Stimulated activated naive CD8-positive, alpha-beta T cell treated with anti-CD3 and anti-CD28 coated beads, Interleukin-15, Interleukin-2, amounts not matched to agents 100 ng/mL and 50 ng/mL, for 24 hours (primary cell): ENCODE results near the gene CHN2.

Experiments used
- H3K27ac Mint-ChIP-seq: one replicate; pipeline ENCODE4 v1.8.0; 2021; ENCODE audit warnings: mild to moderate bottlenecking, mixed read lengths
- H3K27me3 Mint-ChIP-seq: one replicate; pipeline ENCODE4 v1.8.0; 2021; ENCODE audit warnings: mixed read lengths
- H3K36me3 Mint-ChIP-seq: one replicate; pipeline ENCODE4 v1.8.0; 2021; ENCODE audit warnings: low read depth, mixed read lengths
- H3K4me1 Mint-ChIP-seq: one replicate; pipeline ENCODE4 v1.8.0; 2021; ENCODE audit warnings: low read depth, mixed read lengths
- H3K4me3 Mint-ChIP-seq: one replicate; pipeline ENCODE4 v1.8.0; 2021; ENCODE audit warnings: mild to moderate bottlenecking, mixed read lengths
- H3K9me3 Mint-ChIP-seq: one replicate; pipeline ENCODE4 v1.8.0; 2021; ENCODE audit warnings: mixed read lengths

The CHN2 gene

GRCh38 chr7:29306319-29306991 lies 111.9 kb downstream of the CHN2 start:
- H3K4me3 Mint-ChIP-seq = no peak overlapping the region
- H3K36me3 Mint-ChIP-seq = no peaks in the 10 kb centered on the region
- no peaks in the 10 kb centered on the region for H3K27me3 Mint-ChIP-seq
- H3K4me1 Mint-ChIP-seq = no peaks in the 10 kb centered on the region
- peaks cover 8% of the 10 kb centered on the region for H3K9me3 Mint-ChIP-seq
- H3K27ac Mint-ChIP-seq = no peak overlapping the region

DNA sequence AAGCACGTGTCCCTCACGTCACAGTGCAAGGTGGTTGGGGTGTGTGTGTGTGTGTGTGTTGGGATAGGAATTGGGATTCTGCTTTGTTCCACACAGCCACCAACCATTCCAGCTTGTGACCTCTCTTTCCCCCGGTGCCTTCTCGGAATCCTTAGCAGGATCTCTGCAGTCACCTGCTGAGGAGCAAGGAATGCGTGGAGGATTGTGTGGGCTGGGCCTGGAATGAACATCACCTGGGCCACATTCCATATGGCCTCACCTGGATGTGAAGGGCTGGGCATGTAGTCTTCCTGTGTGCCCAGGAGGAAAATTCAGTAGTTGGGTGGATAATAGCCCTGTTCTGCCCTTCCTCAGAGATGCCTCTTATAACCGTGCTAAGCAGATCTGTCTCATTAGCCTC lies 113.8 kb downstream of the CHN2 start:
- H3K9me3 Mint-ChIP-seq = peaks cover 8% of the 10 kb centered on the region
- no peak overlapping the region for H3K4me3 Mint-ChIP-seq
- no peak overlapping the region for H3K27ac Mint-ChIP-seq
- H3K36me3 Mint-ChIP-seq = no peaks in the 10 kb centered on the region
- no peaks in the 10 kb centered on the region for H3K27me3 Mint-ChIP-seq
- H3K4me1 Mint-ChIP-seq = no peaks in the 10 kb centered on the region

DNA sequence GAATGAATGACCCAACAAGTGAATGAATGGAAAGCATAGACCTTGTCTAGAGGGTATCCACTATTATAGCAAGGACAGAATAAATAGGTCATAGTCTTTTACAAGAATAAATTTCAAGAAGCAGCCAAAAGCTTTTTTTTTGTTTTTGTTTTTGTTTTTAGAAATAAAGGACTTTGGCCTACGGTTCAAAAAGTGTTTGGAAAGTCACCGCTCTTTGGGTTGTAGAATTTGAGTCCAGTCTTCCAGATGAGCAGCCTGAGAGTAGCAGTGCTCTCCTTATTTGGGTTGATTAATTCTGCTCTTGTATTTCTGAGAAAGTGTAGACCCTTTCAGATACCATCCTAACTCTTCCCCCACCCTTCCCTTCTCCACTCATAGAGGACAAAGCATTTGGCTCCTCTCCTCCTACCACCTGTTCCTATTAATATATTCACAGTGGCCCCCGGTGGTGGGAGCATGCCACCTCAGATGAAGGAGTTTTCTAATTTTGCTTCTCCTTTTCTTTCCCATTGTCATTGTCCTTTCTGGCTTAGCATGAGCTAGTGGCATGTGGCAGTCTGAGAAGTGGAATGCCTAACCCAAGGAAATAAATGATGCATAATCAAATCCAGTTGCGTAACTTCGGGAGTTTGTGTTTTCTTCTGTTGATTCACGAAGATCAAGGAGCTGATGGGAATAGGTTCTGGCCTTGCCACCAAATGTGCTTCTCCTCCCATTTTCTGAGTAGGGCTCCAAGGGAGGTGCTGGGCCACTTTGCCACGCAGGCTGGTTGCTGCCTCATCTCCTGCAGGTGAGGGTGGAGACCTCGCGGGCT lies 114.7 kb downstream of the CHN2 start:
- Mint-ChIP-seq H3K27me3 (no peaks in the 10 kb centered on the region), H3K4me1 (no peaks in the 10 kb centered on the region), H3K27ac (no peak overlapping the region)

GRCh38 chr7:29310625-29311024 lies 116.0 kb downstream of the CHN2 start:
- Mint-ChIP-seq H3K4me3 (no peak overlapping the region), H3K27ac (no peak overlapping the region), H3K27me3 (no peaks in the 10 kb centered on the region), H3K36me3 (no peaks in the 10 kb centered on the region), H3K9me3 (peaks cover 8% of the 10 kb centered on the region), H3K4me1 (no peaks in the 10 kb centered on the region)

More for the DNA sequence above, 114.7 kb downstream of the CHN2 start:
- Mint-ChIP-seq H3K36me3 (no peaks in the 10 kb centered on the region), H3K9me3 (peaks cover 8% of the 10 kb centered on the region), H3K4me3 (no peak overlapping the region)

DNA sequence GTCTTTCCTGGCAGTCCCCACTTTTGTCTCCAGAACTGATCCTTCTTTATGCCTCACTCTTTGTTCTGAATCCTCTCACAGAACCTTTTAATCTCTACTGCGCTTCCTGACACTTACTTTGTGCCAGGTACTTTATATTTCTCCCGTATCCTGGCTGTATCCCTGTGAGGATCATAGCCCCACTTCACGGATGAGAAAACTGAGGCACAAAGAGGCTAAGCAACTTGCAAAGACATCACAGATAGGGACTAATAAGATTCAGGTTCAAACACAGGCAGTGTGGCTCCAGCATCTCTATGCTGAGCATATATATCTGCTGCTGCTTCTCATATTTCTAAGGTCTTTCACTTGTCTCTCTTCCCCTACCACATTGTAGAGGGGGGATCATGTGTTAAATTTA lies 116.7 kb downstream of the CHN2 start:
- Mint-ChIP-seq H3K4me1 (no peaks in the 10 kb centered on the region), H3K27ac (no peak overlapping the region), H3K36me3 (no peaks in the 10 kb centered on the region), H3K27me3 (no peaks in the 10 kb centered on the region), H3K9me3 (peaks cover 8% of the 10 kb centered on the region), H3K4me3 (no peak overlapping the region)

- H3K4me3 Mint-ChIP-seq = no peak overlapping the region
- H3K36me3 Mint-ChIP-seq = no peaks in the 10 kb centered on the region
- no peaks in the 10 kb centered on the region for H3K4me1 Mint-ChIP-seq
- H3K9me3 Mint-ChIP-seq = peaks cover 3% of the 10 kb centered on the region
- no peak overlapping the region for H3K27ac Mint-ChIP-seq
- H3K27me3 Mint-ChIP-seq = no peaks in the 10 kb centered on the region
These were observed 119.6 kb downstream of the CHN2 start for GRCh38 chr7:29314148-29314547.

GRCh38 chr7:29315122-29315891 lies 120.7 kb downstream of the CHN2 start:
- Mint-ChIP-seq H3K27me3 (no peaks in the 10 kb centered on the region), H3K27ac (no peak overlapping the region), H3K4me3 (no peak overlapping the region), H3K9me3 (no peaks in the 10 kb centered on the region), H3K4me1 (peaks cover 4% of the 10 kb centered on the region), H3K36me3 (no peaks in the 10 kb centered on the region)

GRCh38 chr7:29315892-29316270 lies 121.3 kb downstream of the CHN2 start:
- H3K27ac Mint-ChIP-seq = no peak overlapping the region
- no peak overlapping the region for H3K4me3 Mint-ChIP-seq
- peaks cover 7% of the 10 kb centered on the region for H3K4me1 Mint-ChIP-seq
- no peaks in the 10 kb centered on the region for H3K36me3 Mint-ChIP-seq
- no peaks in the 10 kb centered on the region for H3K27me3 Mint-ChIP-seq
- no peaks in the 10 kb centered on the region for H3K9me3 Mint-ChIP-seq

DNA sequence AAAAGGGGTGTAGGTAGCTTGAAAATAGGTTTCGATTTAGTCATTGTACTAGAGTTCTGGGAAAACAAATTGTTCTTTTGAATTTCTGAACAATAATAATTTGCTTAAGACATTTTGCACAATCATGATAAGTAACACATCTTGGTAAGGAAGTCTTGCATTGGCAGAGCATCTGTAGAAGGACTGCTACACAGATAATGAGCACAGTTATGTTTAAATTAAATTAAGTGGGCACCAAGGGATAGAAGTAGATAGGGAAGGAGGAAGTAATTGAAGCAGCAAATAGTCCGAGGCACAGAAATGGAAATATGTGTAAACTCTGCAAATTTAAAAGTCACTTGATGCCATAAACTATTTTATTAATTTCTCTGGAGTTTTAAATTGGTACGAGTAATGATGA lies 122.4 kb downstream of the CHN2 start:
- Mint-ChIP-seq H3K9me3 (no peaks in the 10 kb centered on the region), H3K4me3 (no peak overlapping the region), H3K4me1 (peaks cover 7% of the 10 kb centered on the region), H3K27ac (no peak overlapping the region), H3K36me3 (no peaks in the 10 kb centered on the region), H3K27me3 (no peaks in the 10 kb centered on the region)

DNA sequence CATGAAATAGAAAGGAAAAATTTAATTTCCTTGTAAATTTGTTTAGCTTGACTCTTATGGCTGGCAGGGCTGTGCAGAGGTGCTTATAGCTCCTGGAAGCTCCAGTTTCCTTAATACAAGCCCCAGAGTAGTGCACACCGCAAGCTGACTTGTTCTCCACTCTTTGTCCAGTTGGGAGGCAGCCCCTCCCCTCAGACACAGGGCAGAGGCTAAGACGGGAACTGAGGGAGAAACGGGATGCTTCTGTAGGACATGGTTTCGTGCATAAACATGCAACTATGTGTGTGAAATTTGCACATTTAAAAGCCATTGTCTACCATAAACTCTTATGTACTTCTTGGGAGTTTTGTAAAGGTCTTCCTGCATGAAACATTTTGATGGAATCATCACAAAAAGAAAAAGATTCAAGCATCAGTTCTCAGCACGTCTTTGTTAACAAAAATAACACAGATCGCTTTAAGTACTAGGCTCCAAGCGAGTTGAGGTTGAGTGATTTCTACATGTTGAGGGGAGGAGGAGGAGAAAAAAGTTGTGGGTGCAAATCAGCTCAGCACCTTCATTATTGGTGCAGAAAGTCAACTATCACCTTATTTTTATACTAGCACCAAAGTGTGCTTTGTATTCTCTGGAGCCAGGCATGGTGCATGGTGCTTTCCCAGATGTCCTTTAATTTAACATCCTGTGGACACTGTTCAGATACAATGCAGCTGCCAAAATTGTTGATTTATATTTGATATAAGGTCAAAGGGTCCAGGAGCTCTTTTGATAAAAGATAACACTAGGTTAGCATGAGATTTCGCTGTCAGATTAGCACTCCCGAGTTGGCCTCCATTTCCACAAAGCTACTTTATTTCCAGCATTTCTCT lies 124.5 kb downstream of the CHN2 start:
- Mint-ChIP-seq H3K36me3 (no peaks in the 10 kb centered on the region), H3K27me3 (no peaks in the 10 kb centered on the region), H3K4me3 (no peak overlapping the region), H3K27ac (no peak overlapping the region), H3K4me1 (peaks cover 7% of the 10 kb centered on the region), H3K9me3 (no peaks in the 10 kb centered on the region)

DNA sequence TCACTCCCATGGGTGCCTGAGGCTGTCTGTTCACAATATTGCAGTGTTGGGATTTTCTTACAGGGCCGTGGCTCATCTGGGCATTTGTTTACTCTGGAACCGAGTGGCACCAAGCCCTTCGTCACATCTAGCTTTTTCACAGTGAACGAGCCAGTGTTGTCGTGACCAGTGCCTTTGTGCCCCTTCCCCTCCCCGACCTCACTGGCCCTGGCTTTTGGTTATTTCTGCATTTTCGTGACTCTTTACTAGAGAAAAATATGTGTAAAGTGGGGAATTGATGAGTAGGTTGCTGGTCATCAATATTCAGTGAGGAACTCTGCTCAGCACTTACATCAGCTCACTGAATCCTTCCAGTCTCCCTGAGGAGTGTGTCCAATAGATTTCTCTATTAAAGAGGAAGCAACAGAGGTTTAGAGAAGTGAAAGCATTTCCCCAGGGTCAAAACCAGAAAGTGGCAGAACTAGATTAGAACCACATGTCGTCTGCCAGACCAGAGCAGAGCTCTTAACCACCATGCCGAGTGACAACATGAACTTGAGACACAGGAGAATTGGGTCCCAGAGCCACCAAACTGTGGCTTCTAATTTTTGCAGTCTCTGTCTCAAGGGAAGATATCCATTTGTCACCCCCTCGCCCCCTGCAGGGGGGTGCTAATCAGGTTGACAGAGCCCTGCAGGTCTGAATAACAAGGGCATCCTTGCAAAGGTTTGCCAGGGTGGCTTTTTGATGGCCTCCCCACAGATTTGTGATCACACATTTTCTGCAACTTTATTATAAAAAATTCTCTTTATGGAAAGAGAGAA lies 125.3 kb downstream of the CHN2 start:
- Mint-ChIP-seq H3K4me3 (no peak overlapping the region), H3K9me3 (no peaks in the 10 kb centered on the region)

DNA sequence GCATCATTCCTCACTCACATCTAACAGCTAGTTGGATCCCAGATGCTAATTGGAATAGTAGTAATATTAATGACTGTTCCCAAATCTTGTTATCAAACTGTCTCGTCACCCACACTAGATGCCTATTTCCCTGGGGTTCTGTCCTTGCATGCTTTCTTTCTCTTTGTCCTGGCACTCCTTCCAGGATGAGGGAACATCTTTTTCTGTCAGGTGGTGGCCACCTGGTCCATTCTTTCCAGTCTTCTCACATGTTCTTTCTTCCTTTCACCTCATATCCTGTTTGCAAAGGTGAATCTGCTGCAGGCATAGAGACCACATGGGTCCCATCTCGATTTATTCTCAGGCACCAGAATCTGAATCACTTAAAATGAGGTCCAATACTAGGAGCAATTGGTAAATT lies 126.0 kb downstream of the CHN2 start:
- no peaks in the 10 kb centered on the region for H3K27me3 Mint-ChIP-seq
- H3K36me3 Mint-ChIP-seq = no peaks in the 10 kb centered on the region
- no peaks in the 10 kb centered on the region for H3K9me3 Mint-ChIP-seq
- H3K27ac Mint-ChIP-seq = no peak overlapping the region
- no peak overlapping the region for H3K4me3 Mint-ChIP-seq
- H3K4me1 Mint-ChIP-seq = peaks cover 7% of the 10 kb centered on the region

More for the DNA sequence above, 125.3 kb downstream of the CHN2 start:
- H3K27me3 Mint-ChIP-seq = no peaks in the 10 kb centered on the region
- H3K27ac Mint-ChIP-seq = no peak overlapping the region
- peaks cover 7% of the 10 kb centered on the region for H3K4me1 Mint-ChIP-seq
- no peaks in the 10 kb centered on the region for H3K36me3 Mint-ChIP-seq

DNA sequence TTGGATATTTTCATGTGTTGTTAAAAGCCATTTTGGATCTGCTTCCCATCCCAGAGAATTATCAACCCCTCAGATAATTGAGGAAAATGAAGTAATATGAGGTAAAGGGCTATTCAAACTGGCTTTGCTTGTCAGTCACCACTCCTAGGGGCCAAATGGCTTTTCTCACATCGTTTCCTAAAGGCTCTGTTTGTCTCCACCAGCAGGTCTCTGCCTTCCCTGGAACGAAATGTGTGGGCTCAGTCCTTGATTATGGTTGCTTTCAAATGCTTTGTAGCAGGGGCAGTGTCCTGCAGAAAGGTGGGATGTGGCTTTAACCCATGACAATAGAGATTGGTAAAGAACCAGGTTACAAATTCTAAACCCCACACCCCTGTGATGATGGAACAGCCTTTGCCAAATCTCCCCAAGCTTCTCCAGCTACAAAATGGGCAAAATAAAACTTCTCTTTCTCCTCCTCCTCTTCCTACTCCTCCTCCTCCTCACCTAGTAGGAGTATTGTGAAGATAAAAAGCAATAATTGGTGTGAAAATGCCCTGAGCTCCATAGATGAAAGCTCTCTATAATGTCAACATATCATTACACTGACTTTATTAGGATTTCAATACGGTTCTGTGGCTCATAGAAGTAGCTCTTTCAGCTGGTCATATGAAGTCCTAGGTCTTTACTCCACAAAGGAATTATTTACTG lies 127.6 kb downstream of the CHN2 start:
- H3K4me1 Mint-ChIP-seq = peaks cover 7% of the 10 kb centered on the region
- H3K27me3 Mint-ChIP-seq = no peaks in the 10 kb centered on the region

More for the DNA sequence above, 127.6 kb downstream of the CHN2 start:
- no peak overlapping the region for H3K27ac Mint-ChIP-seq
- H3K36me3 Mint-ChIP-seq = no peaks in the 10 kb centered on the region
- H3K4me3 Mint-ChIP-seq = no peak overlapping the region
- H3K9me3 Mint-ChIP-seq = no peaks in the 10 kb centered on the region
